Ishikawa (cell line): Measurements from ENCODE around the gene H3-3A.

Experiments
- CEBPB ChIP-seq: IDR thresholded peaks from 2 replicates; pipeline ENCODE4 v1.6.1; 2012
- CREB1 ChIP-seq: IDR thresholded peaks from 2 replicates; pipeline ENCODE4 v1.6.1; 2012; ENCODE audit warnings: low read depth
- EGR1 ChIP-seq: IDR thresholded peaks from 2 replicates; pipeline ENCODE4 v1.6.1; 2012
- EP300 ChIP-seq: IDR thresholded peaks from 2 replicates; pipeline ENCODE4 v1.6.1; 2012; ENCODE audit warnings: borderline replicate concordance
- FOXM1 ChIP-seq: IDR thresholded peaks from 2 replicates; pipeline ENCODE4 v1.6.1; 2012; ENCODE audit warnings: low read depth, borderline replicate concordance
- MAX ChIP-seq: IDR thresholded peaks from 2 replicates; pipeline ENCODE4 v1.6.1; 2012
- NFIC ChIP-seq: IDR thresholded peaks from 2 replicates; pipeline ENCODE4 v1.6.1; 2012
- RAD21 ChIP-seq: IDR thresholded peaks from 2 replicates; pipeline ENCODE4 v1.6.1; 2012; ENCODE audit warnings: low read depth
- REST ChIP-seq: IDR thresholded peaks from 2 replicates; pipeline ENCODE4 v1.6.1; 2012; ENCODE audit warnings: low read depth, mild to moderate bottlenecking
- TAF1 ChIP-seq: IDR thresholded peaks from 2 replicates; pipeline ENCODE4 v1.6.1; 2012; ENCODE audit warnings: low read depth, mild to moderate bottlenecking
- TCF12 ChIP-seq: IDR thresholded peaks from 2 replicates; pipeline ENCODE4 v1.6.1; 2012; ENCODE audit warnings: low read depth
- TEAD4 ChIP-seq: IDR thresholded peaks from 2 replicates; pipeline ENCODE4 v1.6.1; 2012
- USF1 ChIP-seq: IDR thresholded peaks from 2 replicates; pipeline ENCODE4 v1.6.1; 2012
- YY1 ChIP-seq: IDR thresholded peaks from 2 replicates; pipeline ENCODE4 v1.6.1; 2012; ENCODE audit warnings: low read depth
- ZBTB7A ChIP-seq: IDR thresholded peaks from 2 replicates; pipeline ENCODE4 v1.6.1; 2012; ENCODE audit warnings: low read depth

The H3-3A gene

GRCh38 chr1:226048886-226049285 is 13.6 kb upstream of the H3-3A start:
- no peak for TF ChIP-seq MAX

- no peak for TF ChIP-seq TCF12
- no peak for TF ChIP-seq ZBTB7A
- TF ChIP-seq TAF1: no peak
- TF ChIP-seq USF1: no peak
- TF ChIP-seq RAD21: no peak
- TF ChIP-seq CEBPB: no peak
- no peak for TF ChIP-seq YY1
- no peak for TF ChIP-seq NFIC
- no peak for TF ChIP-seq REST
- no peak for TF ChIP-seq MAX
- no peak for TF ChIP-seq EGR1
- TF ChIP-seq FOXM1: no peak
These were observed 12.4 kb upstream of the H3-3A start for GRCh38 chr1:226050133-226050532.

- TF ChIP-seq TAF1 (no peak), REST (no peak), CREB1 (no peak), TEAD4 (no peak), CEBPB (no peak), MAX (no peak), TCF12 (no peak), USF1 (no peak), EGR1 (no peak), FOXM1 (no peak)
These were observed 11.2 kb upstream of the H3-3A start for GRCh38 chr1:226051365-226051764.

DNA sequence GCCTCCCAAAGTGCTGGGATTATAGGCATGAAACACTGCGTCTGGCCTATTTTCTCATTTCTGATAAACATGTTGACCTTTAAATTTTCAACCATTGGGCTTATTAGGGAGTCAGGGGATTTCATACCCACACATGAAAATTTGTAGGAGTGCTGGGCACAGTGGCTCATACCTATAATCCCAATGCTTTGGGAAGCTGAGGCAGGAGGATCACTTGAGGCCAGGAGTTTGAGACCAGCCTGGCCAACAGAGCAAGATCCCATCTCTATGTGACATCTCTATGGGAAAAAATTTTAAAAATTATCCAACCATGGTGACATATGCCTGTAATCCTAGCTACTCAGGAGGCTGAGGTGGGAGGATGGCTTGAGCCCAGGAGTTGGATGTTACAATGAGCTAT is 10.5 kb upstream of the H3-3A start:
- TF ChIP-seq RAD21 (no peak), YY1 (no peak), TCF12 (no peak), CREB1 (no peak), USF1 (no peak), MAX (no peak), CEBPB (no peak), EP300 (no peak), TEAD4 (no peak), FOXM1 (no peak), EGR1 (no peak), ZBTB7A (no peak), REST (no peak), NFIC (no peak), TAF1 (no peak)
